Suprapubic skin (tissue), 4 donors: ENCODE results near the gene NCKAP5.

Experiments used
- EP300 ChIP-seq: sonication (generic); formaldehyde crosslinking; IDR thresholded peaks from one replicate; pipeline ENCODE4 v1.6.1; 2017; ENCODE audit warnings: antibody characterized with exemption
- POLR2A ChIP-seq, 2 donors: fragments of 450-650 bp; IDR thresholded peaks; one replicate each; pipeline ENCODE4 v1.6.1; 2017; ENCODE audit warnings: antibody characterized with exemption in 2 of 2, mild to moderate bottlenecking in 2 of 2, moderate library complexity in 2 of 2
- POLR2AphosphoS5 ChIP-seq, 3 donors: sonication (generic); formaldehyde crosslinking; IDR thresholded peaks; one replicate each; pipeline ENCODE4 v1.6.1; 2017; ENCODE audit warnings: antibody characterized with exemption in 3 of 3
- TF ChIP-seq, protein P1 (sequence below), 2 donors: fragments of 200-600 bp in 1 of 2; fragments of 450-650 bp in 1 of 2; sonication (generic) in 1 of 2; IDR thresholded peaks; one replicate each; pipeline ENCODE4 v1.5.1; 2016 to 2019; ENCODE audit warnings: antibody characterized with exemption in 2 of 2, mild to moderate bottlenecking in 1 of 2, moderate library complexity in 1 of 2

DNA sequence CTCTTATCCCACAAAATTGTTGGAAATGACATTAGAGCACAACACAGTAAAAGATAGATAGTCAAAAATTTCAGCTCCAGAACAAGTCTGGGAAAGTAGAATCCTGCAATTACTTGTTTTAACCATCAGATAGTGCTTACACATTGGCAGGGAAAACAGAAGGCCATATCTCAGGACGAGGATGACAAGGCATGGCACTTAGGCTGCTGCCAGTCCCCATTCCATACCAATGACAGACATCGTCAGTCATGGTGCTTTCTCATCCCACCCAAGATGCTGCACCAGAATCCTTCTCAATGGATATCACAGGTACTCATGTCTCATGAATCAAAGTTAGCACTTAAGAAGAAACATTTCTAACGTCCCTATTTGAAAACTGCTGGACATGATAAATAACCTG is 187.3 kb downstream of the NCKAP5 start:
- TF ChIP-seq, protein P1, sequence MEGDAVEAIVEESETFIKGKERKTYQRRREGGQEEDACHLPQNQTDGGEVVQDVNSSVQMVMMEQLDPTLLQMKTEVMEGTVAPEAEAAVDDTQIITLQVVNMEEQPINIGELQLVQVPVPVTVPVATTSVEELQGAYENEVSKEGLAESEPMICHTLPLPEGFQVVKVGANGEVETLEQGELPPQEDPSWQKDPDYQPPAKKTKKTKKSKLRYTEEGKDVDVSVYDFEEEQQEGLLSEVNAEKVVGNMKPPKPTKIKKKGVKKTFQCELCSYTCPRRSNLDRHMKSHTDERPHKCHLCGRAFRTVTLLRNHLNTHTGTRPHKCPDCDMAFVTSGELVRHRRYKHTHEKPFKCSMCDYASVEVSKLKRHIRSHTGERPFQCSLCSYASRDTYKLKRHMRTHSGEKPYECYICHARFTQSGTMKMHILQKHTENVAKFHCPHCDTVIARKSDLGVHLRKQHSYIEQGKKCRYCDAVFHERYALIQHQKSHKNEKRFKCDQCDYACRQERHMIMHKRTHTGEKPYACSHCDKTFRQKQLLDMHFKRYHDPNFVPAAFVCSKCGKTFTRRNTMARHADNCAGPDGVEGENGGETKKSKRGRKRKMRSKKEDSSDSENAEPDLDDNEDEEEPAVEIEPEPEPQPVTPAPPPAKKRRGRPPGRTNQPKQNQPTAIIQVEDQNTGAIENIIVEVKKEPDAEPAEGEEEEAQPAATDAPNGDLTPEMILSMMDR (IDR thresholded peaks at IDR 0.05), result no peak
- TF ChIP-seq POLR2A (IDR thresholded peaks at IDR 0.05) (no peak), POLR2AphosphoS5 (IDR thresholded peaks at IDR 0.05) (no peak), EP300 (no peak)
